G401 (cell line): Measurements from ENCODE around the gene ZMIZ1. TPM values are rescaled to one million over a fixed set of nuclear protein-coding genes. Genes with fewer than 3 reads are reported as not detected.

Experiments
- DNase-seq: peaks from one replicate; pipeline ENCODE4 v3.0.0-alpha.2; 2015; ENCODE audit warnings: low spot score
- in situ Hi-C: cut with HindIII; loops from 2 replicates; pipeline ENCODE4 v1.10.0; 2016; ENCODE audit warnings: low sequenced_read_pairs, mixed read lengths
- total RNA-seq: library from RNA; depleted of rRNA; stranded (reverse); fragments of >200 nt; shearing (Covaris generic); gene quantifications from 2 replicates; pipeline ENCODE4 v1.2.3, GENCODE V29; 2014

Gene ZMIZ1
- total RNA-seq, 1 experiment from 2014 or later, result 2.3 TPM

GRCh38 chr10:79158004-79158340, 89.2 kb downstream of the ZMIZ1 start:
- in situ Hi-C loops, result no loop called here
- DNase-seq, result no peak

- DNase-seq, result no peak
- in situ Hi-C loops, result no loop called here
Observed at GRCh38 chr10:79158402-79159097, 89.8 kb downstream of the ZMIZ1 start.

DNA sequence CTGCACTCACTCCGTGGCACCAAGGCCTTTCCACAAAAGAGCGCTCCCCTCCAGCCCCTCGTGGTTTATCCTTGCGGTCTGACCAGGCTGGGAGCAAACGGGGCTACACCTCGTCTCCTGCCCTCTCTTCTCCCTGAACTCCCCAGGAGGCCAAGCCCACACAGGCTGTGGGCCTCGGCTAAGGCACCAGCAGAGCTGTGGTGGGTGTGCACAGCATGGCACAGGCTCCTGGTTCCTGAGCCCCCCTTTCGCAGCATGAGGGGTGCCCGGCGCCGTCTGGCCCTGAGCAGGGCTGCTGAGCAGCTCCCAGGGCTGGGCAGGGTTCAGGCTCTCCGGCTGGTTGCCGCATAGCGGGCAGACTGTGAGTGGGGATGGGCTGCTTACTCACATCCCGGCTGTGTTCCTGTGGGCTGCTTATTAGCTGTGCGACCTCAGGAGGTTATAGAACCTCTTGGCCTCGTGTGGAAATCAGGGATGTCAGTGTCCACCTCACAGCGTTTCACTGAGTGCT, 90.4 kb downstream of the ZMIZ1 start:
- in situ Hi-C loops, result no loop called here
- DNase-seq, result no peak

GRCh38 chr10:79159785-79160184, 91.0 kb downstream of the ZMIZ1 start:
- in situ Hi-C loops, result no loop called here
- DNase-seq, result peak; percentile 84

DNA sequence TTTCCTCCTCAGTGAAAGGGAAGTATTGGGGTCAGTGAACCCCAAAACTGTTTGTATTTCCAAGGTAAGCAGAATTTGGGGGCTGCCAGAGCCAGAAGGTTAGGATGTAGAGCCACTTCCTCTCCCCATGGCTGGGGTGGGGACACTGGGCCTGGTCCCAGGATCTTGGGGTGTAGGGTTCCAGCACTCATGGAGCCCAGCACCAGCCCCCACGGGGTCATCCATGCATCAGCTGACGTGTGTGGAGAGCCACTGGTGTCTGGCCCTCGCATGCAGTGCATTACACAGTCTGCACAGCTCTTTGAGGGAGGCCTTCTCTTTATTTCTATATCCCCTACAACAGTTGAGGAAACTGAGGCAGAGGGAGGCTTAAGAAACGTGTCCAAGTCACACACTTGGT, 91.4 kb downstream of the ZMIZ1 start:
- in situ Hi-C loops, result no loop called here

GRCh38 chr10:79161557-79161956, 92.8 kb downstream of the ZMIZ1 start:
- in situ Hi-C loops, result no loop called here
- DNase-seq, result no peak

More for the DNA sequence above, 91.4 kb downstream of the ZMIZ1 start:
- DNase-seq, result no peak

DNA sequence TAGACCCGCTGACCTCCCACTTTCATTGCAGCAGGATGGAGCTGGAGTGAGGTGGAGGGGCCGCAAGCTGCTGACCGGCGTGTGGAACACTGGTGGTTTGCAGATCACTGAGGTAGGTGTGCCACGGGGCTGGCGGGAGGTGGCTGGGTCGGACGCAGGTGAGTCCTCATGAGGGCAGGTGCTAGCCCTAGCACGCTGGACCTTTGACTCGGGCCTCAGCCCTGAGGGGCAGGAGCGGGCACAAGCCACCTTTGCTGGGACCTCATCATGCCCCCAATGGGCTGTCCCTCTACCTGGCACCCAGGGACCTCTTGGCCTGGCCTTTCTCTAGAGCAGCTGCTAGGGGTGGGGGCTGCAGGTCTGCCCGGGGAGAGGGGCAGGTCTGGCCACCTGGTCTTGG, 93.3 kb downstream of the ZMIZ1 start:
- in situ Hi-C loops, result no loop called here
- no peak for DNase-seq

DNA sequence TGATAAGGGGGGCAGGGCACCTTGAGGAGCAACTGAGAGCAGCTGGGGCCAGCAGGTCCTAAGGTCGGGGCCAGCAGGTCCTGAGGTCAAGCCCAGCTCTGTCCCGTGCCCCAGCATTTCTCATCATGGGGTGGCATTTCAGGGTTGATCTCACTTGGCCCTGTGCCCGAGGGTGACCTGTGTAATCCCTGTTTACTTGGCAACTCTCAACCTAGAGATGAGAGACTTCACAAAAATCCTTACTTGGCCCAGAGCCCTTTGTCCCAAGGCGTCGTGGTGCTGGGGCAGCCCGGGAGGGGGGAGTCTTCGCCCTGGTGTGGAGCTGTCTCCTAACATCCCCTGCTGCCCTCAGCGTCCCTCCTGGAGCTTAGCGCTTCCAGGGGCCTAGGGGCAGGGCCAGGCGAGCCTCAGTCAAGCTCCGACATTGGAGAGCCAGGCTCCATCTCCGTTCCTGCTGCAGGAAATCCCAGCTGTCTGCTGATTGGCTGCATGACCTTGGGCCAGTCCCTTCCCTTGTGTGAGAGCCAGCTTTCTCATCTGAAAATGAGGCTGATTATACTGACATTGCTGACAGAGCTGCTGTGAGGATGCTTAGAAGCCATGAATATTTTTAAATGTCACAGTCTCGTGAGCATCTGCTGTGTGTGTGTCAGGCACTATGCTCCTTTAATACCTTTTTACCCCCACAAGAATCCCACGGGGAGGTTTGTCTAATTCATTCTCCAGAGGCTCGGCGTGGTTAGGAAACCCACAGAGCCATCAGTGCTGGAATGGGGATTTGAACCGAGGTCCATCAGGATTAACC, 94.3 kb downstream of the ZMIZ1 start:
- DNase-seq, result no peak
- in situ Hi-C loops, result no loop called here

- DNase-seq, result no peak
- in situ Hi-C loops, result no loop called here
Observed at GRCh38 chr10:79163666-79163975, 94.9 kb downstream of the ZMIZ1 start.

GRCh38 chr10:79164075-79164474, 95.3 kb downstream of the ZMIZ1 start:
- in situ Hi-C loops, result no loop called here
- no peak for DNase-seq

DNA sequence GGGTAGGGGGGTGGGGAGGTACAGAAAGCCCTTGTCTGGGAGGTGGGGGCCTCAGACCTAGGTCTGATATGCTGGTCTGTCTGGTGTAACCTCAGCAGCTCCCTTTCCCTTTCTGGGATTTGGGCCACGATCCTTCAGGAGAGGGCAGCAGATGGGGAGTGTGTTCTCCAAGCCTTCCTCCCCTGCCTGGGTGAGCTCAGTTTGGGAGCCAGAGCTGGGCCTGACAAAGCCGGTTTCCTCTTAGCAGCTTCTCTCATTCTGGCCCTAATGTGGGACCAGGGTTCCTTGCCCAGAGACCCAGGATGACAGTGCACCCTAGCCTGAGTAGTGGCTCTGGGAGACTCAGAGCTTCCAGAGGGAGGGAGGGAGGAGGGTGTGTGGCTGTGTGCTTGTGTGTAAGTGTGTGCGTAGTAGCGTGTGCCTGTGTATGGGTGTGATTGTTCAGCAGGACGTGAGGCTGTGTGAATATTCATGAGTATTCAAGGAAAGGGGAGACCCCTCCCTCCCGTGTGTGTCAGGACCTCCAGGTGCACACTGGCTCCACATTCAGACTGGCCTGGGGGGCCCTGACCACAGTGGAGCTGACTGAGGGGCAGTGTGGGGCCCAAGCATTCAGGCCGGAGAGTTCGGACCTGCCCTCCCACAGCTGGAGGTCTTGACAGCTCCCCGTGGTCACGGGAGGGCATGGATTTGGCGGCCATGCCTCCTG, 96.5 kb downstream of the ZMIZ1 start:
- DNase-seq, result peak; percentile 90
- in situ Hi-C loops, result no loop called here

DNA sequence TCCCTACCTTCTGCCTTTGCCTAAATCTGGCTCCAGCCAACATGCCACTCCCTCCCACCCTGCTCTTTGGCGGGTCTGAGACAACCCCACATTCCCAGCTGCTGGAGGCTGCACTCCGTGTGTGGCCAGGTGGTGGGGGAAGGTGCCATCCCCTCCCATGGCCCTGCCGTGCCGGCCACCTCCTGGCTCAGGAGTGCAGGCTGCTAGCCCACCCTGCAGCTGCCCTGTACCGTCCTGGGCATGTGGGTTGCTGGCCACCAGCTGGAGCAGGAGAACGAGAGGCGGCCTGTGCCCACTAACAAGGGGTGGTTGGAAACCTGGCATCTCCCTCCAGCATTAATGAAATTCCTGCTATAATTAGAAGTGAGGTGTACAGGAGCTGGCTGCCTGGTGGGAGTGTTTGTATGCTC, 97.6 kb downstream of the ZMIZ1 start:
- in situ Hi-C loops, result no loop called here
- DNase-seq, result peak; percentile 76

DNA sequence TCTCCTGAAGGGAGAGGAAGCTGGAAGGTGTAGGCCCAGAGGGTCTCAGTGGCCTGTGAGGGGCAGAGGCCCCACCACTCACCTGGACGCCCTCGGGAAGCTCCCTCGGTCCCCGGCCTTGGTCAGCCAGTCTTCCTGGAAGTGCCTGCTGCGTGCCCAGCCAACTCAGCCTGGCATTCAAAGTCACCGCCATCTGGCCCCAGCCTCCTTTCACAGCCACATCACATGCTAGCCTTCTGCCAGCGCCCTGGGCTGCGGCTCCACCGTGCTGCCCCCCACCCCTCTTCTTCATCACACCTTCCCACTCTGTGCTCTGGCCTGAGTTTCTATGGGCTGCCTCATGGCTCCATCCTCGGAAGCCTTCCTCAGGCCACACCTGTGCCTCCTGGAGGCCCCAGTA, 98.0 kb downstream of the ZMIZ1 start:
- peak; percentile 90 for DNase-seq

GRCh38 chr10:79167537-79167936, 98.8 kb downstream of the ZMIZ1 start:
- in situ Hi-C loops, result no loop called here
- DNase-seq, result no peak

More for the DNA sequence above, 98.0 kb downstream of the ZMIZ1 start:
- in situ Hi-C loops, result no loop called here

DNA sequence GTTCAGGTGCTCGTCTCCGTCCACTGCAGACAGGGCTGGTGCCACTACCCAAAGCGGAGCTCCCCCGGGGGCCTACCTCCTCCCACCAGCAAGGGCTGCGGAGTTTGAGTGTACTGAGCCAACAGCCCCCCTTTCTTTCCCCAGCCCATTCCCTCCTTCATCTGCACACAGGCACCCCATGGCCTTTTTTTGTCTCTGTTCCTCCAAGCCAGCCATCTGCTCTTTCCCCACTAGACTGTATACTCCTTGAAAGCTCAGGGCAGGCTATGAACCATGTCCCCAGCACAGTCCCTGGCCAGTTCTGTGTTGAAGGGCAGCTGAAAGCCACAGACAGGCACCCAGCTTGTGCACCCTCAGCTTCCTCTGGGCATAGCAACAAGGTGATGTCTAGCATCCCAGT, 99.4 kb downstream of the ZMIZ1 start:
- in situ Hi-C loops, result no loop called here
- DNase-seq, result peak; percentile 63

GRCh38 chr10:79170226-79170752, 101.5 kb downstream of the ZMIZ1 start:
- in situ Hi-C loops, result no loop called here
- DNase-seq, result no peak

GRCh38 chr10:79170993-79171392, 102.2 kb downstream of the ZMIZ1 start:
- in situ Hi-C loops, result no loop called here
- no peak for DNase-seq

GRCh38 chr10:79171504-79171903, 102.7 kb downstream of the ZMIZ1 start:
- no peak for DNase-seq

DNA sequence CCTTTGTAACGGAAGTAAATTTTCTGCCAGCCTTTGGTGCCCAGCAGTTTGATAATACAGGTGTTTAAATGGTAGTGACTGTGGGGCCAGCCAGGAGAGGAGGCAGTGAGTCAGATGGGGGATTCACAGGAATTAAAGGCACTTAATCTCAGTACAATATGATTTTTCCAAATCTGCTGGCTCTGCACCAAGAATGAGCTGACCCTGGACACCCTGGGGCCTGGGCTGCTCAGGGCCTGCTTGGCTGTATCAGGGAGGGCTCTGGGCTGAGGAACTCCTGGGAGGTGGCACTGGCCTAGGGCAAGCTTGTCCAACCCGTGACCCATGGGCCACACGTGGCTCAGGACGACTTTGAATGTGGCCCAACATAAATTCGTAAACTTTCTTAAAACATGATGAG, 104.1 kb downstream of the ZMIZ1 start:
- no peak for DNase-seq
- in situ Hi-C loops, result no loop called here

More at GRCh38 chr10:79171504-79171903, 102.7 kb downstream of the ZMIZ1 start:
- in situ Hi-C loops, result no loop called here
